Testis (tissue), 2 donors: ENCODE results near the gene RIOK3.

Experiments used
- CTCF ChIP-seq, 3 experiments: fragments of 450-650 bp in 2 of 3; fragments of 200-600 bp in 1 of 3; sonication (generic) in 1 of 3; IDR thresholded peaks; one replicate each; pipeline ENCODE4 v1.5.1; 2016 to 2019; ENCODE audit warnings: antibody characterized with exemption in 3 of 3, mild to moderate bottlenecking in 2 of 3, moderate library complexity in 1 of 3
- POLR2A ChIP-seq: fragments of 450-650 bp; IDR thresholded peaks from one replicate; pipeline ENCODE4 v1.6.1; 2017; ENCODE audit warnings: antibody characterized with exemption, mild to moderate bottlenecking, moderate library complexity

DNA sequence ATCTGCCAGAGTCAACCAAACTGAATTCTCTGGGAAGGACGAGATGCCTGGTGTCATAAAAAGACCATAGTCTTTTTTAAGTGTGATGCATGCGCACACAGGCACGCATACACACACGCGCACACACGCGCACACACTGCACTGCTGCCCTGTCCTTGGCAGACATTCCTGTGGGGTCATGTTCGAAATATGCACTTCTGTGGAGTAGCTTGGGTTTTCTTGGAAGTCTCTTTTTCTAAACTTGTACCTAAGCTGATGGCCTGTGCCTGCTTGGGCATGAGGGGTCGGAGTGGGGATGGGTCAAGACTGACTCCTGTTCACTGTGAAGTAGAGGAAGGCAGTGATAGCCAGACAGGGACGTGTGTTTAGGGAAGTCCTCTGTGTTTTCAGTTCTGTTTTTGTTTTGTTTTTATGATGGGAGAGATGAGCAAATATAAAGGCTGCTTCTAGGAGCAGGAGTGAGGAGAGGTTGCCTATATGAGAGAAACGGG, 46.2 kb downstream of the RIOK3 start:
- no peak for TF ChIP-seq CTCF (IDR thresholded peaks at IDR 0.05)
- TF ChIP-seq POLR2A: no peak
